GM21515 (cell line): ENCODE results near the gene ARIH1.

Experiments
- ATAC-seq: cut with Tn5 transposase; IDR thresholded peaks from one replicate; pipeline ENCODE4 v1.9.1; 2021; ENCODE audit not compliant: unreplicated experiment

Gene ARIH1

DNA sequence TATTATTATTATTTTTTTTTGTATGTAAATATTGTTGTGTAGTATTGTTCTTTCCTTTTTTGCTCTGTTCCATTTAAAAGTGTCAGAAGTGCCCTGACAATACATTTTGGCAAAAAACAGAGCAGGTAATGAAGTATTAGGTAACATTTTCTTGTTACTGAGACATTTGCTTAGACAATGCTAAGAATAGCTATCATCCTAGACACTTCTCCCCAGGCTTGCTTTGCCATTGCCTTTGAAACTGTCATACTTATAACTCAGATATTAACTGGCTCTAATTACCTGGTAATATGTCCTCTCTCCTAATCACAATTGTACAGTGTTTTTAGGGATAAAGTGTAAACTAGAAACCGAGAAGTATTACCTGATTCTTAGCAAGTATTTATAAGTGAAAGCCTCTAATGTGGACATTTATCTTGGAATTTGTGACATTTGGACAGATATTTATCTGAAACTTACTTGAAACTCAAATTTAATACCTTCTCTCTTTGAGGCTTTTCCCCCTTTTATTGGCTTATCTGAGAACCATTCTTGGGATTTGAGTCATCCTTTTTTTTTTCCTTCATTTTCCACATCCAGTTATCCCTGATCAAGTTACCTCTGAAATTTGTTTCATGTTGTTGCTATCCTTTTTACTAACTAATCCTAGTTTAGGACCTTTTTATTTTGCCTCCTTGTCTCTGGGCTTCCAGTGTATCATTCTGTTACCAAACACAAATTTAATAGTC, 13.1 kb downstream of the ARIH1 start:
- ATAC-seq: no peak

GRCh38 chr15:72488558-72488957, 14.4 kb downstream of the ARIH1 start:
- ATAC-seq: no peak

- ATAC-seq: no peak
Measured at GRCh38 chr15:72489943-72490554, 15.9 kb downstream of the ARIH1 start.

DNA sequence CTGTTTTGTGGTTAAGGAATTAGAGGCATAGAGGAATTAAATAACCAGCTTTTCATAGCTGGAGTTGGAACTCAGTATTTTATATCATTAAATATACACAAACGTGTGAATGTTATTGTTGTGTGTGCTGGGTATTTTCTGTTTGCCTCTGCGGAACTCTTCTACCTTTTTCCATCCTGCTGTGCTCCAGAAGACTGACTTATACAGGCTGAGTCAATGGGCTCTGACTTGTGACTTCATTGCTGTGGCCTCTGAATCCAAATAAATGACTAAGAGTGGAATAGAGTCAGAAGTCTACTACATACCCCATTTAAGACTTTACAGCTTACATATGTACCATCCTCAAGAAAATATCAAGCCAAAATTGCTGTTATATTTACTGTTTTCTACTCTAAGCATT, 17.6 kb downstream of the ARIH1 start:
- no peak for ATAC-seq

- ATAC-seq: no peak
Measured at GRCh38 chr15:72492733-72493132, 18.6 kb downstream of the ARIH1 start.

DNA sequence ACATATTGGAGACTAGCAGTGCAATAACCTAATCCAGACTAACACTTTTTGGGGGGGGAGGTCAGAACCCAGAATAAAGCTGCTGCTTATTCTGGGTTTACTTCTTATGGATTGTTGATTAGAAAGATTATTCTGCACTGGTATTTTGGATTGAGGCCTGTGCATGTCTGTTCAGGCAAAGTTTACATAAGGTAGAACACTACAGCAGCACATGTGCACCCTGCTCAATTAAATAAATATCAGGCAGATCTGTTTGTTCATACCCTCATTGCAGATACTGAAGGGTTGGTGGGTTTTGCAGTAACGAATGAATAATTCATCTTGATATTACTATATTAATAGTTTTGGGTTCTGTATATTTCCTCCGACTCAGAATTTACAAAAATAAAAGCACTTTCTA, 19.1 kb downstream of the ARIH1 start:
- ATAC-seq: no peak

- ATAC-seq: no peak
Measured at GRCh38 chr15:72495007-72495406, 20.9 kb downstream of the ARIH1 start.

GRCh38 chr15:72496783-72497182, 22.7 kb downstream of the ARIH1 start:
- ATAC-seq: no peak

- ATAC-seq: no peak
Measured at GRCh38 chr15:72497402-72497801, 23.3 kb downstream of the ARIH1 start.

GRCh38 chr15:72502220-72502809, 28.2 kb downstream of the ARIH1 start:
- ATAC-seq: no peak

DNA sequence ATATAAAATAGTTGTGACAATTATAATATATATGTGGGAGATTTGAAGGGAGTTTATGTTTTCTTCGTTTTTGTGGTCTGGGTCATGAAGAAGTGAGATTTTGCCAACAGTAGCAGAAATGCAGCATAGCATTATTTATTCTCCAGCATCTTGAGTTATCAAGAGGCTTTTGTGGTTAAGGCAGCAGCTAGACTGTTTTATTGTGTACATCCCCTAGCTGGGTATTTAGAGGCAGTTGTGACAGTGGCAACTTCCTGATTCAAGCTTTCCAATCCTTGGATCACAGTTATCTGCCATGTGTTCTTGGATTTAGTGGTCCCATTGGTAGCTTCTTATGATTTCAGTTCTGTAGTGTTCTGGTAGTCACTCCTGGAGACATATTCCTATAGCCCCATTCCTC, 29.0 kb downstream of the ARIH1 start:
- no peak for ATAC-seq

GRCh38 chr15:72507402-72508092, 33.4 kb downstream of the ARIH1 start:
- no peak for ATAC-seq

DNA sequence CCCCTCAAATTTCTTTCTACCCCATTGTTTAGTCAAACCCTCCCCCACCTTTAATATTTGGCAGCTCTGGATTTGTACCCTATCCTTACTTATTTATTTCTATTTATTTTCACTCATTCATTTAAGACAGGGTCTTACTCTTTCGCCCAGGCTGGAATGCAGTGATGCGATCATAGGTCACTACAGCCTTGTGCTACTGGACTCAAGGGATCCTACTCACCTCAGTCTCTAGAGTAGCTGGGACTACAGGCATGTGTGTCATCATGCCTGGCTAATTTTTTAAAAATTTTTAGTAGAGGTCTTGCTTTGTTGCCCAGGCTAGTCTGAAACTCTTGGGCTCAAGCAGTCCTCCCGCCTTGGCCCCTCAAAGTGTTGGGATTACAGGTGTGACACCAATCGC, 35.4 kb downstream of the ARIH1 start:
- no peak for ATAC-seq

DNA sequence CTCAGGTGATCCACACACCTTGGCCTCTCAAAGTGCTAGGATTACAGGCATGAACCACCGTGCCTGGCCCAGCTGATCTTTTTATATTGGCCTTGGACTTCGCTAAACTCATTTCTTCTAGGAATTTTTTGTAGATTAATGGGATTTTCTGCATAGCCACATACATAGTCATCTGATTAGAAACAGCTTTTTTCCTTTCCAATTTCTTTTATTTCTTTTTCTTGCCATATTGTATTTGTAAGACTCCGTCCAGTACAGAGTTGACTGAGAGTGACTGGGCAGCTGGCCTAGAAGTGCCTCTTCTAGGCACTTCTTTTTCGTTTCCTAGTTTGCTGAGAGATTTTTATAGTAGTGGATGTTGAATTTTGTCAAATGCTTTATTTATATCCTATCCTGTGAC, 37.4 kb downstream of the ARIH1 start:
- ATAC-seq: no peak

DNA sequence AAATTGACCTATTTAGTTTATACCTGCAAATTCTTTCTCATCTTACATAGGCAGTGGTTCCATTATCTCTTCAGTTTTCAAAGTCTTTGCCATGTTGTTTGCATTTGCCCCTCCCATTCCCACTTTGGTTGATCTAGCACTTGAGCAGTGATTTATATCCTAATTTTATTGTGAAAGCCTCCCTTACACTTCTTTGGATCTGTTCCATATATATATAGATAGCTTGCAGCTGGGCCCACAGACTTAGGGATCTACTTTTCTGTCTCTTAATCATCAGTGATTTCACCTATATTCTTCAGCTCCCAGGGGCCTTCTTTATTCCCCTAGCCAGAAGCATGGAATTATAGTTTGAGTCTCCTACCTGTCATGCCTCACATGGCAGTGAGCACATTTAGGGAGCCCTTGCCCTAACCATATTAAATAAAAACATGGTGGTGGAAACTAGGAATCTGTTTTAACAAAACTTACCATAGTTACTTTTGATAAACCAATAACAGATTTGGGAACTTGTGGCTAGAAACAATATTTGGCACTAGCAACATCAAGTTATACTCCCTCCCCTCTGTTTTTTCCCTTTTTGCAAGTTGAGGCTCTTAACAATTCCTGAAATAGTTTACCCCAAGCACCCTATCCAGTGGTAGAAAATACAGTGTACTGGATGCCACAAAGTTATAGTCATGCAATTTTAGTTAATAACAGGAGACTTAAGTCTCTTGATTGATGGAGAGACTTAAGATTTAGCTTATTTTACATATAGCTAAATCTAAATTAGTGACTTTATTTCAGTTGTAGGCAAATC, 41.7 kb downstream of the ARIH1 start:
- ATAC-seq: no peak

DNA sequence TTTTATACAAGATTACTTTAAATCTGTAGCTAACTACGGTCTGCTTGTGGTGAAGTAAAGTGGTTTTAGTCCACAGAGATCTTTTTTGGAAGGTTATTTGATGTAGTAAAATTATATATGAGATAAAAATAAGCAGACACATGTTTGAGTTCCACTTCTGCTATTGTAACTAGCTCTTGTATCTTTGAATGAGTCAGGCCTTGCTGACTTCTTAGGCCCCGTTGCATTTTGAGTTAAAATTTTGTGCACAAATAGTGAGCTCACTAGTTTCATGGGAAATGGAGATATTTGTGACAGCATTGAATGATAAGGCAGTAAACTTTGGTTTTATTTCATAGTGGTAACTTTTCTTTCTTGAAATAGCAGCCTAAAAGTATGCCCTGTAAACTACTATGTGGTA, 42.6 kb downstream of the ARIH1 start:
- no peak for ATAC-seq

DNA sequence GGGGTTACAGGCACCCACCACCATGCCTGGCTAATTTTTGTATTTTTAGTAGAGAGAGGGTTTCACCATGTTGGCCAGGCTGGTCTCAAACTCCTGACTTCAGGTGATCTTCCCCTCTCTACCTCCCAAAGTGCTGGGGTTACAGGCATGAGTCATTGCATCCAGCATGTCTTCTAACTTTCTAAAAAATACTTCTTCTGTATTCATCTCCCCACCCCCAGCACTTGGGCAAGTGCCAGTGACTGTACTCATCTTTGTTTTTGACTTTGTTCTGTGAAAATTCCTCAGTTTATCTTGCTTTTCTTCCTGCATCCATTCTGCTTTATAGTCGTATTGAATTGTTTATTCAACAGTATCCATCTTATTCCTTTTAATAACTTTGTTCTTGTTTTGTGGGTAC, 47.6 kb downstream of the ARIH1 start:
- no peak for ATAC-seq

DNA sequence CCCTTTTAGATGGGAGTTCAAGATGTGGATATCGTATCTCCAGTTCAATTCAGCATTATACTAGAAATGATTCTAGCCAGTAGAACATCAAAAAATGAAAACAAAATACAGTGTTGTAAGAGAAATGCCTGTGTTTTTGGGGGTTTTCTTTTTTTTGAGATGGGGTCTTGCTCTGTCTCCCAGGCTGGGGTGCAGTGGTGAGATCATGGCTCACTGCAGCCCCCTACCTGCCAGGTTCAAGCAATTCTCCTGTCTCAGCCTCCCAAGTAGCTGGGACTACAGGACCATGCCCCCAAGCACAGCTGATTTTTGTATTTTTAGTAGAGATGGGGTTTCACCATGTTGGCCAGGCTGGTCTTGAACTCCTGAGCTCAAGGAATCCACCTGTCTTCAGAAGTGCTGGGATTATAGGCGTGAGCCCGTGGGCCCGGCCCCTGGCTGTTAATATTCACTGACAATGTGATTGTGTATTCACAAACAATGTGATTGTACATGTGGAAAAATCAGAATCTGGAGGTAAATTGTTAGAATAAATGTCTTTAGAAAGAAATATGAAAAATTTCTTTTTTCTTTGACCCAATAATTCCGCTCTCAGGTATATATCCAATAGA, 59.0 kb downstream of the ARIH1 start:
- no peak for ATAC-seq

DNA sequence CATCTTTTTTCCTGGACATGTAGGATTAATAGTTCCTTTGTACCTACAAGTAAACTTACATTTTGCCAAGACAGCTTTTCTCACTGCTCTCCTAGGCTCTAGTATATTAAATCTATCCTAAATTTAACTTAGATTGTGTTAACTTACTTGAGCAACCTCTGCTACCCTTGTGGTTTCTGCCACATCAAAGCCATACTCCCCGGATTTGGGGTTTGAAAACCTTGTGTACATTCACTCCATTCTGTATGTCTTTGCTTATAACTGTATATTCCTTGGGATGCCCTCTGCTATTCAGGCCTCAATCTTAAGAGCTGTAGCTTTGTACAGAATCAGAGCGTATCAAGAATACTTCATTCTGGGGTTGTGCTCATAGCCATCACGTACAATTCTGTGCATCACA, 60.4 kb downstream of the ARIH1 start:
- ATAC-seq: no peak

DNA sequence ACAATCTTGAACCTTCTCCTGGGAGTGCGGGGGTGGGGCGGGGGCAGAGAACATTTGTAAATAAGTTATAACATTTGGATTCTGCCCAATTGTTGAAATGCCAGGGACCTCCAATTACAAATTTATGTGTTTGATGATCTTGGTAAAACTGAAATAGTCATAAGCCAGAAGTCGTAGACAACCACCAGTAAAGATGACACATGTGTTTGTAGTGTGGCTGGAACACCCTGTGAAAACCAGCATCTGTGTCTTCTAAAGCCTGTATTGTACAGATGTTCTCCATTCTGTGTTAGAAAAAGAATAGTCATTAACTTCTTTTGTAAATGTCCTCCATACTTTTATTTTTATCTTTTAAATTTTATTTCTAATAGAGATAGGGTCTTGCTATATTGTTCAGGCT, 61.8 kb downstream of the ARIH1 start:
- ATAC-seq: no peak

DNA sequence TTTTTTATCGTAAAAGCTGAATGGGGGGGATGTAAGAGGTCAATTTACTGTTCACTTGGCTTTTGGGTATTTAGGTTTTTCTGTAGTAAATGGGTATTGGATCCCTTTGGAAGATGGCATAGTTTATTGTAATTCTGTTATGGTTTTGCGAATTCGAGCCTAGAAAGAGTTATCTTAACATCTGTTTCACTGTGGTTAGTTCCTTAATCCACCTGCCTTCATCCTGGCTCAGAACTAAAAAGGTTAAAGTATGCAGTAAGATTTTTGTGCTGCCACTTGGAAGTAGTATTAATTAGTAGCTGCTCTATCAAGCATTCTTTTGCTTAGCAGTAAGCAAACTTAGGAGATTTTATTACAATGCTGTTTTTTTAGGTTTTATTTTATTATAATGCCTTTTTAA, 62.4 kb downstream of the ARIH1 start:
- no peak for ATAC-seq
